Tibial nerve (tissue), 4 donors: ENCODE results near the gene SLC39A11.

ENCODE experiments used
- EP300 ChIP-seq, 2 donors: sonication (generic); formaldehyde crosslinking; IDR thresholded peaks; one replicate each; pipeline ENCODE4 v1.6.1; 2017; ENCODE audit warnings: antibody characterized with exemption in 2 of 2, mild to moderate bottlenecking in 1 of 2
- POLR2A ChIP-seq, 2 donors: fragments of 450-650 bp; IDR thresholded peaks; one replicate each; pipeline ENCODE4 v1.6.1; 2017; ENCODE audit warnings: antibody characterized with exemption in 2 of 2, mild to moderate bottlenecking in 2 of 2, moderate library complexity in 2 of 2
- TF ChIP-seq, protein P1 (sequence below), 5 experiments: fragments of 200-600 bp in 3 of 5; fragments of 450-650 bp in 2 of 5; sonication (generic) in 3 of 5; IDR thresholded peaks; one replicate each; pipeline ENCODE4 v1.5.1; 2016 to 2019; ENCODE audit warnings: antibody characterized with exemption in 5 of 5, mild to moderate bottlenecking in 3 of 5, moderate library complexity in 2 of 5

DNA sequence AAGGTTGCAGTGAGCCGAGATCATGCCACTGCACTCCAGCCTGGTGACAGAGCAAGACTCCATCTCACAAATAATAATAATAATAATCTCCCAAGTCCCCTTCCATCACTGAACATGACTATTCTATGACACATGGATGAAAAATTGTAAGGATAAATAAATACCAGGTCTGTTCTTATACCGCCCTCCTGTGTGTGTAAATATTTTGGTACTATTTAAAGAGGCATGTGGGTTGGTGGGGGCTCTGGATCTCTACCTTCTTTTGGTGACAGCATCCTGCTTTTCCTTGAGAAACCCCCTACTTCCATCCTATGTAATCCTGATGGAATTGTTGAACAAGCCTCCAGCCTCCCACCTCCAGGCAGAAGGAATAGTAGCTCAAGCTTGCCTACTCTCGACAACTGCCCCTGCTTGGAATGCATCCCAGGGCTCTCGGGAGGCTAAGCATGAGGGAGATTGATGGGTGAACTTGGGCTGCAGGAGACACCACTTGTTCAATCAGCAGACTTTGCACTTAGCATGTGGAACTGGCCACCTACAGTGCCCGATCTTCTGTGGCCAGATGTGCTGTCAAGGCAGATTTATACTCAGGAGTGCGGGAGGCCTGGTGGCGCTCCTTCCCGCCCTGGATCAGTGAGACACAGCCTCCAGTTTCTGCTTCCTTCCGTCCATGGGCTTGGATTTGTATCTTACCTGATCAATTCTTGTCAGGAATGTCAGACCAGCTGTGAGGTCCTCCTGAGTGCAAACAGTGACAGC lies 287.4 kb downstream of the SLC39A11 start:
- TF ChIP-seq, protein P1, sequence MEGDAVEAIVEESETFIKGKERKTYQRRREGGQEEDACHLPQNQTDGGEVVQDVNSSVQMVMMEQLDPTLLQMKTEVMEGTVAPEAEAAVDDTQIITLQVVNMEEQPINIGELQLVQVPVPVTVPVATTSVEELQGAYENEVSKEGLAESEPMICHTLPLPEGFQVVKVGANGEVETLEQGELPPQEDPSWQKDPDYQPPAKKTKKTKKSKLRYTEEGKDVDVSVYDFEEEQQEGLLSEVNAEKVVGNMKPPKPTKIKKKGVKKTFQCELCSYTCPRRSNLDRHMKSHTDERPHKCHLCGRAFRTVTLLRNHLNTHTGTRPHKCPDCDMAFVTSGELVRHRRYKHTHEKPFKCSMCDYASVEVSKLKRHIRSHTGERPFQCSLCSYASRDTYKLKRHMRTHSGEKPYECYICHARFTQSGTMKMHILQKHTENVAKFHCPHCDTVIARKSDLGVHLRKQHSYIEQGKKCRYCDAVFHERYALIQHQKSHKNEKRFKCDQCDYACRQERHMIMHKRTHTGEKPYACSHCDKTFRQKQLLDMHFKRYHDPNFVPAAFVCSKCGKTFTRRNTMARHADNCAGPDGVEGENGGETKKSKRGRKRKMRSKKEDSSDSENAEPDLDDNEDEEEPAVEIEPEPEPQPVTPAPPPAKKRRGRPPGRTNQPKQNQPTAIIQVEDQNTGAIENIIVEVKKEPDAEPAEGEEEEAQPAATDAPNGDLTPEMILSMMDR (IDR thresholded peaks at IDR 0.05): no peak
- TF ChIP-seq POLR2A (IDR thresholded peaks at IDR 0.05): no peak
- TF ChIP-seq EP300 (IDR thresholded peaks at IDR 0.05): no peak
